Activated CD8-positive, alpha-beta memory T cell treated with anti-CD3 and anti-CD28 coated beads, Interleukin-2, amount 50 U/mL, for 1 hour (primary cell): ENCODE results near the gene TBX5.

Experiments used
- DNase-seq: peaks from one replicate; pipeline ENCODE4 v3.0.0-alpha.2; 2020; ENCODE audit errors: extremely low read depth

The TBX5 gene

DNA sequence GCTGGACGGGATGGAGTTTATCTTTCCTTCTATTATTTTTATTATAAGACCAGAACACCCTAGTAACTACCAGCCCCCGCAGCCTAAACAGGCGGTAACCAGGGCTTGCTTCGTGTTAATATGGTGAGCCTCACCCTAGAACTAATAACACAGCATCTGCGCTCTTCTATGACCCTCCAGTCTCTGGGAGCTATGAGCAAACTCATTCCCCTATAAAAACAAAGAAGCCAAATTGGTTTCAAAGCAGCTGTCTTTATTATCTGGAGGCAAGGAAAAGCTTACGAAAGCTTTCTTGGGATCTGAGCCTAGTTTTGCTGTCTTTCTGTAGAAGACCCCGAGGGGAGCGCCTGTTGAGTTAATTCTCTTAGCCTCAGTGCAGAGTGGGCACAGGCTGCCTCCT, 85.0 kb downstream of the TBX5 start:
- no peak for DNase-seq

DNA sequence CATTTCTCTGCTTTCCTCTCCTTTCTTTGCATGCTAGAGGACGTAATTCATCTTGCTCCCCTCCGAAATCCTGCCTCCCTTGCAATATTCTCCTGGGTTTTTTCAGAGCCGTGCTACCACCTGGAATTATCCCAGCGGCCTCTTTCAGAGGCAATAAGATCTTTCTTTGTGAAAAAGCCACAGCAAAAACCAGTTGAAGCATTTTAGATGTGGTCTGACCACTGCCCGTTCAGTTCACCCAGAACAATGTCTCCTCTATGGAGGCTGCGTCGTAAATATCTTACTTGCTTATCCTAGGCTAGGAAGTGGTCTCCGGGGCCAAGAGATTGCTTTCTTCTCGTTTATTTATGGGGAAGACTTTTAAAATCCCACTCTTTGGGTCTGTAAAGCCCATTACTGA, 85.8 kb downstream of the TBX5 start:
- no peak for DNase-seq

DNA sequence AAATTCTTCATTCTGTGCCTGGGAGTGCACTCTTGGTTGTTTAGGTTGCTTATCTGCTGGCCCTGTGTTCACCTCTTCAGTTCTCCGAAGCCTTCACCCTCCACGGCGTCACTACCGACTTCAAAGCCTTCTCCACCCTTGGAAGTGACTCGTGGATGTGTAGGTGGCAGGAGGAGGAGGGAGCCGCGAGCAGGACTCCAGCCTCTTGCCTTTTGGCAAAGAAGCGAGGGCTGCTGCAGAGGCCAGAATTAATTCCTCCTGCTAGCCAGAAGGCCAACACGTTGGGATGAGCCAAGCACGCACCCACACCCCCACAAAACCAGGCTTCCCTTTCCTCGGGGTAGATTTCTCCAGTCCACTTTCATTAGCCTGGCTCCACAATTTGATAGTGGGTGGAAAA, 86.5 kb downstream of the TBX5 start:
- DNase-seq = no peak

DNA sequence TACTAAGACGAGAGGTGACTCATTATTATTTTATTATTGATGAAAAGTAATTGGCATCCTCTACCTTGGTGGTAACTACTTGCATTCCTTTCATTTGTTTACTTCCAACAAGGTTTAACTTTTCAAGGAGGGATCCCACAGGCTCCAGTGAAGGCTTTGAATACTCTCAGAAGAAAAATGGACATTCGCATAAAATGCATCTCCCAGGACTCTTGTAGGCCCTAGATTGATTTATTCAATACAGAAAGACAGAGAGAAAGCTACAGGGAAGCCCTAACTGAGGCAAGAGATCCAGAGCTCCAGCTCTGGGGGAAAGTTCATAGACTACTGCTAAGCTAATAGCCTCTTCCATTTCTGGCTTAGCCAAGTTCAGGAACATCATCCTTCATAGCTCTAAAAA, 87.0 kb downstream of the TBX5 start:
- no peak for DNase-seq

DNA sequence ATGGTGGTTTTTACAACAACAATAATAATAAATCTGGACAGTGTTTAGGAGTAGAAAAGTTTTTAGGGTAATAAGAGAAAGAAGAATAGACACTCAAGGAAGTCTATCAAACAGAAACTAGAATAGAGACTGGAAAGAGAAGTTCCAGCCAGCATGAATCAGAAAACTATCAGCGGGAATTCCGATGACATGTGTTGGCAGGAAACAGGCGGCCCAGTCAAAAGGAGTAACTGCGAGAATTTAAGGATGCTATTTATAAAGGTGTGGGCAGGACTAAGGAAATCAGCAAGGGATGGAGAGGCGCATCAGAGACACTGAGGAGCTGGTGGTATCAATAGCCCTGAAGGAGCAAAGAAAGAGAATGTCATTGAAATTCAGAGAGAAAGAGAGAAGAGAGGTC, 89.9 kb downstream of the TBX5 start:
- DNase-seq = no peak

DNA sequence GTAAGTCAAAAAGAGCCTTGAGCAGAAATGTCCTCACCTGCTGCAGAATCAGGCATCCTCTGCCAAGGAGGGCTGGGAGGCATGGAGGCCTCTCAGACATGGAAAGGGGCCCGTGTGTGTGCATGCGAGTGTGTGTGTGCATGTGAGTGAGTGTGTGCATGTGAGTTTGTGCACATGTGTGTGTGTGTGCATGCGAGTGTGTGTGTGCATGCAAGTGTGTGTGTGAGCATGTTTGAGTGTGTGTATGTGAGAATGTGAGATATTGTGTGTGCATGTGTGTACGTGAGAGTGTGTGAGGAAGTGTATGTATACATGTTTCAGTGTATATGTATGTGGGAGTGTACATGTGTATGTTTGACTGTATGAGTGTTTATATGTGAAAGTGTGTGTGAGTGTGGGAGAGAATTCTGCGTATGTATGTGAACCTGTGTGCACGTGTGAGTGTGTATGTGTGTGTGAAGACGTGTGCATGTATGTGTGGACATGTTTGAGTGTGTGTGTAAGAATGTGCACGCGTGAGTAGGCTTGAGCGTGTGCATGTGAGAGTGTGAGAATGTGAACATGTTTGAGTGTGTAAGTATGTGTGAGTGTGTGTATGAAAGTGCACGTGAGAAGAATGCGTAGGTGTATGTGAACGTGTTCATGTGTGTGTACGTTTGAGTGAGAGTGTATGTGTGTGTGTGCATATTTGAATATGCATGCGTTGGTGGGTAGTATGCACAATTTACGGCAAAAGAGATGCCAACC, 90.8 kb downstream of the TBX5 start:
- DNase-seq = no peak

DNA sequence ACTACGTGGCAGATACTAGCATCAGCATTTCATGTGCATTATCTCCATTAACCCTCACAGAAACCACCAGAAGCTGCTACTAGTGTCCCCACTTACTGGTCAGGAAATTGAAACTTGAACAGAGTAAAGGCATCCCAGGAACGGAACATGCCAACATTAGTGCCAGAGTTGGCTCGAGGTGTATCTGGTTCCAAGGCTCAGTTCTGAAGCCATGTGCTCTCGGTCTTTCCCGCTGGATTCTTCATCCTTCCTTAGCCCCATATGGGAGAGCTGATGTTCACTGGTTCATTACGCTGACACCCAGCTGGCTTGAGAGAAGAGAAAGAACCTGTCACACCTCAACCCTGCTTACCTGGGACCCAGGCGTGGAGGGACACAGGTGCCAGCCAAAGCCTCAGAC, 91.5 kb downstream of the TBX5 start:
- no peak for DNase-seq

DNA sequence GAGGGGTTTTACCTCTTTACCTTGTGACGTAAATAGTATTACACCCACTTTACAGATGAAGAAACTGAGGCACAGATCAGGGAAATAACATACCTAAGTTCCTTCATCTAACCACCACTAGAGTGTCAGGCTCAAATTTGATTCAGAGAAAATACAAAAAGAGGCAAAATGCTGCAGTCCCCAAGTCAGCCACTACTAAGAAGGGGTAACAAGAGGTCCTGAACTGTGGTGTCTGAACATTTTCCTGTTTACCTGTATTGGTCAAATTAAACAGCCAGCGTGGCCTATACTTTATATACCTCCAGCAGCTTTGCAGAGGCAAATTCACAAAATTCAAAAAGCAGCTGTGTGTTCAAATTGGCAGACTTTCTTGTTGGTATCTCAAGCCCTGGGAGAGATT, 92.0 kb downstream of the TBX5 start:
- no peak for DNase-seq

DNA sequence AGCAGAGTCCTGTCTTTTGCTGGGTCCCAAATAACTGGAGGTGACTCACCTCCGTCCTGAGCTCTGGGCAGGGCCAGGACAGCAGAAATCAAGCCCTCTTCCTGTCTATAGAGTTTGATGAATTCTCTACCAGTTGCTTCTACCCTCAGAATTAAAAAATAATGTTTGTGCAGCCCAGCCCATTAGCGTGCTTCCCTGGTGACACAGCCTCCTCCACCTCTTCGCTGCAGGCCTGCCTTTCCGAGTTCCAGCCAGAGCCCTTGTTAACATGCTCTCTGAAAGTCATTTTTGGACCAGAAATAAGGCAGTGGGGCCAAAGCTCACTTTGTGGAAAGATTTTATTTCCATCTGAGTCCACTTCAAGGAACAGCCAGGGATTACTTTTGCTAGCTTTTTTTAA, 94.0 kb downstream of the TBX5 start:
- DNase-seq = no peak

DNA sequence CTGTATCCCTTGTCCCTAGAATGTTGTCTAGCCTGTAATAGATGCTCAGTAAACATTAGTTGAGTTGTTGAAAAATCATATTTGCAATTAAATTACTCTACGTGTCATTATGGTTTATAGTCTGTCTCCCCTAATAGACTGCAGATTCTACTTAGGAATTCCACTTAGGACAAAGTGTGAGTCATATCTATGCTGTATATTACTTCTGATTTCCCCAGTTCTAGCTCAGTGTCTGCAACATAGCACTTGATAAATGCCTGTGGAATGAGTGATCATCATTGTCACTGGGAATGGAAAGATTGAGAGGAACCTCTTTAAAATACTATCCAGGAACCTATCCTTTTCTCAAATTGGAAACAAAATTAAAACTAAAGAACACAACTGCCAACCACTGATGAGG, 99.3 kb downstream of the TBX5 start:
- DNase-seq = no peak

DNA sequence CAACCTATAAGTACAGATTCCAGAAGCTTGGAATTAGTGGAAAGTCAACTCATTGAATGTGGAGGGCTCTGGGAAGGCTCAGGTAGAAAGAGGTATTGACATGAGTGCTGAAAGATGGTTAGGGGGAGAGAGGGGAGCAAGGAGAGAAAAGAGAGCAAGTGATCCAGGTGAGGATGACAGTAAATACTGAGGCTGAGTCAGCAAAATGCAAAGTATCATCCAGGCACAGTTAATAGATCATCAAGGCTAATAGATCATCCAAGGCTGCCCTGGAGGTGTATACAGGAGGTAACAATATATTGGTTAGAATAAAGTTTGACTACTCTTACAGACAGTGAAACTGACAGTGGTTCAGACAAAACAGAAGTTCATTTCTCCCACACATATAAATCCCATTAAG, 100.5 kb downstream of the TBX5 start:
- no peak for DNase-seq
